GM18507 (cell line): ENCODE results near the gene ZNF628.
"Not testable (repeated sequence)": the region's sequence is repeated elsewhere in the genome, so short reads cannot be mapped to it uniquely, and the experiment has no call there.

Experiments
- DNase-seq: peaks from one replicate; pipeline ENCODE4 v3.0.0; 2011; ENCODE audit warnings: low read depth; ENCODE audit not compliant: insufficient read length; ENCODE audit errors: extremely low spot score
- FAIRE-seq: peaks from 2 replicates; lab custom pipeline; 2011; peaks lifted over from hg19 to GRCh38; lab: Jason Lieb, UNC

ZNF628 gene

GRCh38 chr19:55491546-55492360 is 15.3 kb downstream of the ZNF628 start:
- DNase-seq = no peak
- FAIRE-seq = no peak

DNA sequence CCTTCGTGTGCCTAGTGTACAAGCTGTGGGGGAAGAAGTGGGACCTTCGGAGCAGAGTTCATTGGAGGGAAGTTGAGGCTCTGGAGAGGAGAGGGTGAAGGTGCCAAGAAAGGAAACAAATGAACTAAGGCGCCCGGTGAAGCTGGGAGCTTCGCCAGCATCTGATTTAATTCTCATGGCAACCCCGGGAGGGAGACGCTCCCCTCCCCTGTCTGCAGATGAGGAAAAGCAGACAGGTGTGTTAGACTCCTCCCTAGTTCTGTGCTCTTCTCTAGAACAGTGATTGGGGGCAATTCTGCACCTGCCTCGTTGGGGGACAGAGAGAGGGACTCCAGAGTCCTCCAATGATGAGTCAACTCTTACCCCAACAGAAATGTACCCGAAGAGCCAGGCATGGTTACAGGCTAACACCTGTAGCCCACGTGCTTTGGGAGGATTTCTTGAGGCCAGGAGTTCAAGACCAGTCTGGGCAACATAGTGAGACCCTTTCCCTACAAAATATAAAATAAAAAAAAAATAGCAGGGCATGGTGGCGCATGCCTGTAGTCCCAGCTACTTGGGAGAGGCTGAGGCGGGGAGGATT is 16.0 kb downstream of the ZNF628 start:
- DNase-seq = no peak
- no peak for FAIRE-seq

- DNase-seq (no peak), FAIRE-seq (no peak)
These were observed 16.7 kb downstream of the ZNF628 start for GRCh38 chr19:55493052-55493644.

DNA sequence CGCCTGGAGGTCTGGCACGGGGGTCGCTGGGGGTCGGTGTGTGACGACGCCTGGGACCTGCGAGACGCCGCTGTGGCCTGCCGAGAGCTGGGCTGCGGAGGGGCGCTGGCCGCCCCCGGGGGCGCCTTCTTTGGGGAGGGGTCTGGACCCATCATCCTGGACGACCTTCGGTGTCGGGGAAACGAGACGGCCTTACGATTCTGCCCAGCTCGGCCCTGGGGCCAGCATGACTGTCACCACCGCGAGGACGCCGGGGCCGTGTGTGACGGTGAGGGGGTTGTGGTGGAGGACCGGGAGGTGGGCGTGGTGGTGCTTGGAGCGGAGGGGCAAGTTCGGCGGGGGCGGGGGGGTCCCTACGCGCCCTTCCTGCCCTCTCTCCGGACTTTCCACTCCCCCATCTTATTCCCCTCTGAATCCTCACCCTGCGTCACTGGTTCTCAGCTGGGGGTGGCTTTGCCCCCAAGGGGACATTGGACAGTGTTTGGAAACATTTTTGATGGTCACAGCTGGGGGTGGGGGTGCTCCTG is 17.3 kb downstream of the ZNF628 start:
- DNase-seq (no peak), FAIRE-seq (no peak)

DNA sequence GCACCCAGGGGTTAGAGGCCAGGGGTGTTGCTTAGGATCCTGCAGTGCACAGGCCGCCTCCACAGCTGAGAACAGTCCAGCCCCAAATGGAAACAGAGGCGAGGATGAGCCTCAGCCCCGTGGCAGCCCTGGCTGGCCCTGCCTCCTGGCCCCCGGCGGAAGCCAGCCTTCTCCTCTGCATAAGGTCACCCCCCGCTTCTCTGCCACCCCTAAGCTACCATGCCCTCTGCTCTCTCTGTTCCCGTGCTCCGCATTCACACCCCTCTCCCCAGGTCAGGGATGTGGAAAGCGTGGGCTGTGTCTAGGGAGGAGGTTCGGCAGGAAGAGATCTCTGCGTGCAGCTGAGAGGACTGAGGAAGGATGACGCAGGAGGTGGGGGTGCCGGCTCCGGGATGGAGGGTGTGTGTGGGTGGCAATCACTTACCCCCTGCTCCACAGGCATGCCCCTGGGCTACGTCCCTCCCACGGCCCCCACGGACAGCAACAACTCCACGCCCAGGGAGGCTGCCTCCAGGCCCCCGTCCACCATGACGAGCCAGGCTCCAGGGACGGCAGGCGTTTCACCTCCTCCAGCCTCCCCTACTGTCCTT is 17.9 kb downstream of the ZNF628 start:
- DNase-seq (no peak), FAIRE-seq (no peak)

DNA sequence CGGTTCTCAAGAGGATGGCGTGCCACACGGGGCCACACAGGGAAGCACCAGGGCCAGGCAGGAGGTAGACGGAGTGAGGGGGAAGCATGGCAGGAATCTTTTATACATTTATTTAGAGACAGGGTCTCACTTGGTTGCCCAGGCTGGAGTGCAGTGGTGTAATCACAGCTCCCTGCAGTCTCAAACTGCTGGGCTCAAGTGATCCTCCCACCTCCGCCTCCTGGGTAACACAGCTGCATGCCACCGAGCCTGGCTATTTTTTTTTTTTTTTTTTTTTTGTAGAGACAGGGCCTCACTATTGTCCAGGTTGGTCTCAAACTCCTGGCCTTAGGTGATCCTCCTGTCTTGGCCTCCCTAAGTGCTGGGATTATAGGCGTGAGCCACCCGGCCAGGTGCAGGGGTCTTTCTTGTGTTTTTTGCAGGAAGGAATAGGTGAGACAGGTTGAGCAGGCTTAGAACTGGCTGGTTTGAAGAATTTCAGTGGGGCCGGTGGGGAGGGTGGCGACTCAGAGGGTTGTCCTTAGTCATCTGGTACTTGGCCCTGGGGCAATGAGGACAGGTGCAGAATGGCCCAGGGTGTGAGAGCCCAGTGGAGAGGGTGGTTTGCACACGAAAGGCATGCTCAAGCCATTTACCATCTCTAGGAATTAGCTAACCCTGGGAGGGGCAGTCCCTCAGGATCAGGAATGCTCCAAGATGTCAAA is 19.4 kb downstream of the ZNF628 start:
- no peak for DNase-seq
- no peak for FAIRE-seq

GRCh38 chr19:55496820-55497219 is 20.4 kb downstream of the ZNF628 start:
- FAIRE-seq, DNase-seq: not testable (repeated sequence)

DNA sequence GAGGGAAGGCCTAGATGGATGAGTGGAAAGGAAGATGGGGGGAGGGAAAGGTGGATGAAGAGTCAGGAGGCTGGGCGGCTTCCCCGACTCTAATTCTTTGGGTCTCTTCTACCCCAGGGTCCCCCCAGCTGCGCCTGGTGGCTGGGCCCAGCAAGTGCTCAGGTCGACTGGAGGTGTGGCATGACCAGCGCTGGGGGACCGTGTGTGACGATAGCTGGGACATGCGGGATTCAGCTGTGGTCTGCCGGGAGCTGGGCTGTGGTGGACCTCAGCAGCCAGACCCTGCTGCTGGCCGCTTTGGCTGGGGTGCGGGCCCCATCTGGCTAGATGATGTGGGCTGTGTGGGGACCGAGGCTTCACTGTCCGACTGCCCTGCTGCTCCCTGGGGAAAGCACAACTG is 21.3 kb downstream of the ZNF628 start:
- FAIRE-seq = no peak
- no peak for DNase-seq

GRCh38 chr19:55498246-55498840 is 21.9 kb downstream of the ZNF628 start:
- no peak for FAIRE-seq

GRCh38 chr19:55500368-55500952 is 24.0 kb downstream of the ZNF628 start:
- no peak for FAIRE-seq
- no peak for DNase-seq

More at GRCh38 chr19:55498246-55498840, 21.9 kb downstream of the ZNF628 start:
- no peak for DNase-seq

DNA sequence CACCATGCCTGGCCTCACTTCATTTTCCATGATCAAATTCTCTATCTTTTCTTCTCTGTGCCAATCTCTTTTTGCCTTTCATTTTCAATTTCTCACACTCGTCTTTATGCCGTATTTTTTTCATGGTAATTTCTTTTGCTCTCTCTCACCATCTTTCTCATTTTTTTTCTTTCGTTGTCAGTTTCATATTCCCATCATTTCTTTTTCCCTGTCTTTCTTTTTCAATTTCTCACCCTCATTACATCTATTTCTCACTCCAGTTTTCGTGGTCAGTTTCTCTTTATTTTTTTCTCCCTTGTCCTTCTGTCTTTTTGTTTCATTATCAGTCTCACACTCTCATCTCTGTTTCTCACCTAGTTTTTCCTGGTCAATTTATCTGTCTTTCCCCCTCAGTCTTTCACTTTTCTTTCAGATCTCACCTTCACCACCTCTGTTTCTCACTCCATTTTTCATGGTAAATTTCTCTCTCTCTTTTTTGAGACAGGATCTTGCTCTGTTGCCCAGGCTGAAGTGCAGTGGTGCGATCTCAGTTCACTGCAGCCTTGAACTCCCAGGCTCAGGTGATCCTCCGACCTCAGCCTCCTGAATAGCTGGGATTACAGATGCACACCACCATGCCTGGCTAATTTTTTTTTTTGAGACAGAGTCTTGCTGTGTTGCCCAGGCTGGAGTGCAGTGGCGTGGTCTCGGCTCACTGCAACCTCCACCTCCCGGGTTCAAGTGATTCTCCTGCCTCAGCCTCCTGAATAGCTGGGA is 26.0 kb downstream of the ZNF628 start:
- FAIRE-seq = no peak

GRCh38 chr19:55503157-55503501 is 26.7 kb downstream of the ZNF628 start:
- no peak for DNase-seq
- no peak for FAIRE-seq

More for the DNA sequence above, 26.0 kb downstream of the ZNF628 start:
- DNase-seq = no peak

DNA sequence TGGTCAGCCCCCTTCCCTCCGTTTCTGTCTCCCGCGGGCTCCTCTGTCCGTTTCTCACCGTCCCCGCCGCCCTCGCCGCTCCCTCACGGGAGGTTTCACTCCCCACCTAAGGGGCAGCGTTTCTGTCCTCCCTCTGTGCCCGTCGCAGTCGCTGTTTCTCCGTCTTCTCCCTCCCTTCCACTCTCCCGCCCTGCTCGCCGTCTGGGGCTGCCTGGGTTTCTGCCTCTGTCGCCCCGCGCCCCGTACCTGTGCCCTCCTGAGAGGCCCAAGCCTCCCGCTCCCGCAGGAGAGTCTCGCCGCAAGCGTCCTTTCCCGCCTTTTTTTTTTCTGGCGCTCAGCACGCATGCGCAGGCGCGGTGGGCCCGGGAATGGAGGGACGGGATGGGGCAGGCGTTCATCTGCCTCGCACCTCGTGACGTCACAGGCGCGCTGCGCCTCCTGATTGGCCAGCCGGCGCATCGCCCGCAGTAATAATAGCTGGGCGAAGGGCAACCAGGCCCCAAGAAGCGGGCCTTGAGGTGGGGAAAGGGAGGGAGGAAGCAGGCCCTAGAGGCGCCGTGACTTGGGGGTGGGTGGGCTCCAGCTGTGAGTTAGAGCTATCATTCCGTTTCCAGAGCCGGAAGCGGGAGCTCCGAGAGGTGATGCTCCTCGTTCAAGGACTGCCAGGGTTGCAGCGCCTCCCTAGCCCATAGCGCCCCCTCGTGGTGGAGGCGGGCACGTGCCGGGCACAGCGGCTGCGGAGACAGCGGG is 27.3 kb downstream of the ZNF628 start:
- peak; percentile 99 for DNase-seq
- FAIRE-seq = peak; percentile 94

DNA sequence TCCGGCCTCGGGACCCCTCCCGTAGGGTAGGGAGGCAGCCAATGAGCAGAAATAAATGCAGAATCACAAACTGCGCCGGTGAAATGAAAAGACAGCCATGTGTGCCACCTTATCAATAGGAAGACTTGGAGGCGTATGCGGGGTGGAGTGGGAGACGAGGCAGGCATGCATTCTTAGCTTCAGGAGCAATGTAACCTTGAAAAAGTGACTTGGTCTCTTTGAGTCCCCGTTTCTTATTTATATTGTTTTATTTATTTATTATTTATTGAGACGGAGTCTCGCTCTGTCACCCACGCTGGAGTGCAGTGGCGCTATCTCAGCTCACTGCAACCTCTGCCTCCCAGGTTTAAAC is 27.8 kb downstream of the ZNF628 start:
- FAIRE-seq (no peak), DNase-seq (no peak)

- DNase-seq (no peak), FAIRE-seq (no peak)
These were observed 28.6 kb downstream of the ZNF628 start for GRCh38 chr19:55504981-55505380.

DNA sequence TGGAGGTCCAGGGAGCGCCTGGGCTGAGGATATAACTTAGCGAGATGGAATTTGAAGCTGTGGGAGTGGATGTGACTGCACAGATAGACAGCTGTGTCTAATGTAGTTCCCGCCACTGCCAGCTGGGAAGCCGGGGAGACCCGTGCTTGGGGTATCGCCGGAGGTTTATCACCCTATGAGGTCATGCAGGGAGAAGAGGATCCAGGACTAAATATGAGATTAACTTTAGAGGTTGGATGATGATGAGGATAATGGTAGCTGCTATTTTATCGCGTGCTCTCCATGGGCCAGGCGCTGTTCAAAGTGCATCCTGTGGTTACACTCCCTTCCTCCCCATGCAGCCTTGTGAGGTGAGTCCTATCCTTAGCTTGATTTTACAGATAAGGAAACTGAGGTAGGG is 31.7 kb downstream of the ZNF628 start:
- DNase-seq = no peak
- no peak for FAIRE-seq

- DNase-seq (peak; percentile 100), FAIRE-seq (peak; percentile 99)
These were observed 40.6 kb downstream of the ZNF628 start for GRCh38 chr19:55516878-55517620.
